ENCODE measurements around the gene VEPH1.
"Not testable (repeated sequence)": the region's sequence is repeated elsewhere in the genome, so short reads cannot be mapped to it uniquely, and the experiment has no call there.

The VEPH1 gene

DNA sequence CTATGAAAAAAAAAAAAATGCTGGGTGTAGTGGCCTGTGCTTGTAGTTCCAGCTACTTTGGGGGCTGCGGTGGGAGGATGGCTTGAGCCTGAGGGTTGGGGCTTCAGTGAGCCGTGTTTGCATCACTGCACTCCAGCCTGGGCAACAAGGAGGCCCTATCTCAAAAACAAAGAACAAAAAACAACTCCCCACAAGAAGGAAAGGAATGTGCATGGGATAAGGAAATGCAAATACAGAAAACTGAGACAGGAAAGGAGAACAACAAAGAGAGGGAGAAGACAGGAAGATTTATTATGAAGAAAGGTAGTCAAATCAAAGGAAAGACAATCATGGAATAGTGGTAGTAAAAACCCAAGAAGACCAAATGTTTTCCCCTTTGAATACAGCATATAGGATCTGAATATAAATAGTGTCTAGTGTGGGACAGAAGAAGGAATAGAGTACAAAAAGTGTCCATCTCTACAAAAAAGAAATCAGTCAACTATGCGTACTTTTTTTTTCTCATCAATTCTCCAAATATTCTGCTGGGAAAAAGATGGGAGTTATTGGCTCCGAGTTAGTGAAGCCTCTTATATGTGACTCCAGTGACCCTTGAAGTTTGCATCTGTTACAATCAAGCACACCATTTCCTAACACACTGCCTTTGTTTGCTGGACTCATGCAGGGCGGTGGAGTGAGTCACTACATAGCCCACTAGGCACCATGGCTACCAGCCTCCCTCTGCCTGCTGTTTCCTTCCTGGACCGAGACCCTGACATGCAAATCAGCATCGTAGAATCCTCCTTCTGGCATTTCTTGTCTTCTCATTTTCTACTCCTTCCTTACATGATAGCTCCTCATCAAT, 167.8 kb downstream of the VEPH1 start:
- peak; percentile 63 for DNase-seq

DNA sequence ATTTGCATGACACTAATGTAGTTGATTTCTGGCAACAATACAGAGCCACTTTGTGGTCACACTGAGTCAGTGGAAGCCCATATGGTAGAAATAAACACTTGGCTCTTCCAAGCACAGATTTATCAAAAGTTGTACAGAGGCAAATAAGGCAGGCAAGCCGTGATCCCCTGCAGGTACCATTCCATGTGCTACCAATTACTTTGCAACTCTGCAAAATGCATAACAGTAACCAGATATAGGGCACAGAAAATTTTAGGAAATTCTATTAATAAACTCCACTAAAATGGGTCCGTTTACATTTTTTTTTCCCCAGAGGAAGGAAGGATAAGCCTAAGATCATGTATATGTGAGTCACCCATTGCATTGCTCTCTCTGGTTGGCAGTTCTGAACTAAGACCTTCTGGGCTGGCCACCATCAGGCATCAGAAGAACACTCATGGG, 169.6 kb downstream of the VEPH1 start:
- peak; percentile 98 for DNase-seq

DNA sequence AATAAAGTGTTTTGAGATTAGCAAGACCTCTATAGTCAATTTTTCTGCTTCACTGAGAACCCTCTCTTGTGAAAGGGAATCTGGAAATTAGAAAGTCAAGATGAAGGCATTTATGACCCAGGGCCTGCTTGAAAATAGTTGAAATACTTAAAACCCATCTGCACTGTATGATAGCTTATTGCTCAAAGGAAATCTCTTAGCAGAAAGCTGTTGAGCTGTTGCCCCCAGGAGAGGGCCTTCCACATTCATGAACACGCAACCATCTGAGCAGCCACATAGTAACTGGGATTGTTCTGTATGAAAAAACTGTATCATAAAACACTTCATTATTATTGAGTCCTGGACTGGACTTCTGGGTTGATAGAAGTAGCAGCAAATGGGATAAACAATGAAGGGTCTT, 173.0 kb downstream of the VEPH1 start:
- peak; percentile 84 for DNase-seq

DNA sequence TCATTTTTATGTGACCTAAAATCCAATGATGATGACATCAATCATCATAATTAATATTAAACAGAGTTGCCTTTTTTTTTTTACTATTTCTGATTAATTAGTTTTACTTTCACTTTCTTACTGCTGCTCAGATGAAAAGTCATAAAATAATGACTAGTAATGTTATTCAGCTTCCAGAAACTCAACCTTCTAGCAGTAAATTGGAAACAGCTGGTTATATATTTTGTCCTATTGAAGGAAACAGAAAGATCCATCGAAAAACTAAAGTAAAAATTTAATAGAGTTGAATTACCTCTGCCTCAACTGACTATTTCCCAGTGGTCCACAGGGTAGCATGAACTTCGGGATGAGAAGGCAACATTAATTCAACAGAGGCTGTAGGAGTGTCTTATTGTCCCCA, 173.7 kb downstream of the VEPH1 start:
- peak; percentile 58 for DNase-seq

DNA sequence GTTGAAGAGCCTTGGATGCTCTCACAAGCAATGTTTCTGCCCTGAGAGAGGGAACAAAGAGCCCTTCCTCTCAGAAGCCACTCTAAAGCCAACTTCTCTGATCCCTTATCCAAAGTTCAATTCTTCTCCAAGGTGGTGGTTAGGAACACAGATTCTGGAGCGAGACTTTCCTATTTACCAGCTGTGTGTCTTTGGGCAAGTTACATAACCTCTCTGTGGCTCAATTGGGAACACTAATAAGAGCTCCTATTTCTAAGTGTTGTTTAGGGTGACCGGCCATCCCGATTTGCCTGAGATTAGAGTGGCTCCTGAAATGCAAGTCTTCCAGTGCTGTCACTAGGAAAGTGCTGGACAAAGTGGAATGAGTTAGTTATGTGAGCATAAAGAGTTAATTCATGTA, 175.4 kb downstream of the VEPH1 start:
- DNase-seq = no peak

DNA sequence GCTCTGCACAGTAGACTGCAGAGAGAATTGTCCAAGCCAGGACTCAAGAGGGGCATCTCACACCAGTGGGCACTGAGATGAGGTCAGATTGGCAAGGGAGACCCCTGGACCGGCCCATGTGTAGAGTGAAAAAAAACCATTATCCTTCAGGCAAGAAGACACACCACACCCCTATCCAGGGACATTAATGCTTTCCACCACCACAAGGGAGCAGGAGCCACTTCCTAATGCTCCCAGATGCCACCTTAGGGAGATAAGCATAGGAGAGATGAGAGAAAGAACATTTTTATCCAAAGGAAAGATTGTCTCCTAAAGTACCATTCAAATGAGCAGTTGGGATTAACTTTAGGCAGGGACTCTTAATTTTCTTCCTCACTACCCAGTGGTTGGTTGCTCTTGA, 176.2 kb downstream of the VEPH1 start:
- no peak for DNase-seq

DNA sequence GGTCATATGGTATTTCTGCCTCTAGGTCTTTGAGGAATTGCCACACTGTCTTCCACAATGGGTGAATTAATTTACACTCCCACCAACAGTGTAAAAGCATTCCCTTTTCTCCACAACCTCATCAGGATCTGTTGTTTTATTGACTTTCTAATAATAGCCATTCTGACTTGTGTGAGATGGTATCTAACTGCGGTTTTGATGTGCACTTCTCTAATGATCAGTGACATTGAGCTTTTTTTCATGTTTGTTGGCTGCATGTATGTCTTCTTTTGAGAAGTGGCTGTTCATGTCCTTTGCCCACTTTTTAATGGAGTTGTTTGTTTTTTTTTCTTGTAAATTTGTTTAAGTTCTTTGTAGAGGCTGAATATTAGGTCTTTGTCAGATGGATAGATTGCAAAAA, 178.3 kb downstream of the VEPH1 start:
- DNase-seq = not testable (repeated sequence)

DNA sequence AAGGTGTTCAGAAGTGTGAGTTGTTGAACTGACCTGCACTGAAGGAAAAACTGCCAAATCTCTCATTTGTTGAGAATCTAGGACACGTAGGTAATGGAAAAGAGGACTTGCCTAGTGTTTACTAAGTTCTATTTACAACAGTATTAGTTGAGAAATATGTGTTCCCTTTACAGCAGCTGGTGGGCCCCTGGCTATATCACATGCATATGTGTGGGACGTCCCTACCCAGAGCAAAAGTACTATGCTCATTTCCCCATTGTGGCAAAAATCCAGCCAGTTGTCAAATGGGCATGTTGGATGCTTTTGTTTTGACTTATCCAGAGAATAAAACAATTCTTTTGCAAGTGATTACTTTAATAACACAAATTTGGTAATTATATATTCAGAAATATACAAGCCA, 179.9 kb downstream of the VEPH1 start:
- no peak for DNase-seq

DNA sequence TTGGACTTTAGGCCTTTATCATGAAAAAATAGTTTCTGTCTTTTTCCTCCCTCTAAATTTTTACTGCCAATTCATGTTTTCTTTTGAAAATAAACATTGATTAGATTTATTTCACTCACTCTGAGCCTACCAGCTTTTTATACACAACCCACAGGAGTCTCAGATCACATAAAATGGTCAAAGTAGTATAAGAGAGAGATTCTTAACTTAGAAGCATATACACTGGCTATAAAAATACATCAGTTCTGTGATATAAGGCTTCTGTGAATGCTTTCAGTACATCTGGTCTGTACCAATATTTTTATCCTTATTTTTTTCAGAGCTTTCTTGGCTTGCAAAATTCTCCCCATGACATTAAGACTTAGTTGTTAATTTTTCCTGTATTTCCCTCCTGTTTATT, 183.5 kb downstream of the VEPH1 start:
- no peak for DNase-seq

DNA sequence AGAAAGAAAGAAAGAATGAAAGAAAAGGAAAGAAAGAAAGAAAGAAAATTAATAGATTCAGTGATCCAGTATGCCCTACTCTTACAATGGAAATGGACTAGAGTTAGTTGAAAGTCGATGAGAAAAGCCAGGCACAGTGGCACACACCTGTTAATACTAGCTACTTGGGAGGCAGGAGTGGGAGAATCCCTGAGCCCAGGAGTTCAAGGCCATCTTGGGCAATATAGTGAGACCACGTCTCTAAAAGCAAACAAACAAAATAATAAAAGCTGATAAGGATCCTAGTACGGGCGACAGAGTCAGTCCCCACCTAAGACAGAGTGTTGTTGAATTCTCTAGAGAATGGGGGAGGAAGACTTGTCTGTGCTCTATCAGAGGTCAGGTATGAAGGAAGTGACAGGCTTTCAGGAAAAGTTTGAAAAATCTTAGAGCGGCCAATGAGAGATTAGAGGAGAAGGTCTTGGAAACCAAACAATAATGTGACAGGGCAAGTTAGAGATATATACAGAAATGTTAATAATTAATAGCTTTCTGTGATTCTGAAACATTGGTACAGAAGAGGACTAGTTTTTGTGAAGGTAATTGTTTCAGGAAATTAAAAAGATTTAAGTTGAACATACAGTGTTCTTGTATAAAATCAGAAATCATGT, 184.5 kb downstream of the VEPH1 start:
- DNase-seq = no peak

DNA sequence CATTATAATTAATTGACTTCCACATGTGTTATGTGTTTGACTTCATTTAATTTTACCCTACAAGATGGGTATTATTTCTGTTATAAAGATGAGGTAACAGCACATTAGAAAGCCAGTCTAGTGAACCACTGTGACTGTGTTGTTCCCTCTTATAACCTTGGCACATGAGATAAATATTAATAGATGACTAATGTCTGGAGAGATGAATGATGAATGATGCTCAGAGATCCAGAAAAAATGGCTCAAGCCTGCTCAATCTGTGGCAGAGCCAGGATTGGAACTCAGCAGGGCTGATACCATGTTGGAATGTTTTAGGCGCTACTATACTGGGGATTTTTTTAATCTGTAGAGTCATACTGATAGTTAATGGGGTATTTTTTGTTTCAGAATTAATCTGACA, 185.3 kb downstream of the VEPH1 start:
- no peak for DNase-seq

DNA sequence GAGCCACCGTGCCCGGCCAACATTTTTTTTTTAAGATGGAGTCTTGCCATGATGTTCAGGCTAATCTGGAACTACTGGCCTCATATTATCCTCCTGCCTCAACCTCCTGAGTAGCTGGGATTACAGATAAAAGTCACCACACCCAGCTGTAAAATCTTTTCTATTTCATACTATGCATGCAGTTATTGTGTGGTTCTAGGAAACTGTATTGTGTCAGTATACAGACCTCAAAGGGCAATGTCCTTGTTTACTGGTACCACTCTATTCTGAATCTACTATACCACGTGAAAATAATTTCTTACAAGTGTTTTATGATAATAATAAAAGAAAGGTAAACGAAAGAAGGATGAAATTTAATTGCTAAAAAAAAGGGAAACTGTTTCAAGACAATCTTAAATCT, 190.0 kb downstream of the VEPH1 start:
- no peak for DNase-seq

DNA sequence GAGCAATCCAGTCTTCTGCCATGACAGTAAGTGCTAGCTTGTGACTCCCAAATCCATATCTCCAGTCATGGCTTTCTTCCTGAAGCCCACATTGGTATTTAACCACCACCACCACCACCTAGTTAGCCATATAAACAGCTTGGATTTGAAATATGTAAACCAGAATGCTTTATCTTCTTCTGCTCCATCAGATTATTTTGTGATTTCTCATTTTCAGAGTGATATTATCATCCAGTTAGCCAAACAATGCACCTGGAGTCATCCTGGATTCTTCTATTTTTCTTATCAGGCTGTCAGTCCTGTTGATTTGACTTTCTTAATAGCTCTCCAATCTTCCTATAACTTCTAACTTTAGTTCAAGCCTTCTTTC, 190.9 kb downstream of the VEPH1 start:
- DNase-seq = no peak

DNA sequence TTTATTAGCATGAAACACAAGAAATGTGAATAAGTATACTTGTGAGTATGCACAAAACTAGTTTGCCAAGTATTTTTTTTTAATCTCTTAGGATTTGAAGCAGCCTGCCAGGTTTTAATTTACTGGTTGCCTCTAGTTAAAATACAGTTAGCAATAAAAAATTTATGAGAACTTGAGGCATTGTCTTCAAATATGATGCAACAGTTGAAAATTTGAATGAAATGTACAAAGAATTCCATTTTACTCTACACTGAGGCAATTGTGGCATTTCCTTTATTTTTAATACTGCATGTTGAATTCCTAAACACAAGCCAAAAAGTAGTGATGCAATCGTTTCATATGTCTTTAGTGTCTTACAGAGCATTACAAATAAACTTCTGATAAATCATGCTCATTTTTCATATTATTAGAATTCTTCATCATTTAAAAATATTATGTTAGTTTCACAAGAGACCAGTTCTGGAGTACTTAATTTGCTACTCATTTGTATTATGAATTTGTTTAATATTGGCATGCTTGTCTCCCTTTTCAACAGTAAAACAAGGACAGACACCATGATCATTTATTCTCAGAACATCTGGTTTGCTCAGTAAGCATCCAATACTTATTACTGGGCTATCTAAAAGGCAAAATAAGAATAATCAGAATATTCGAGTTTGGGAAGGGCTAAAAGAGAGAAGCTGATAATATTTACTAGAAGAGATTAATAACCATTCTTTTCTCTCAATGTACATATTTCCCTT, 191.4 kb downstream of the VEPH1 start:
- DNase-seq = peak; percentile 96

DNA sequence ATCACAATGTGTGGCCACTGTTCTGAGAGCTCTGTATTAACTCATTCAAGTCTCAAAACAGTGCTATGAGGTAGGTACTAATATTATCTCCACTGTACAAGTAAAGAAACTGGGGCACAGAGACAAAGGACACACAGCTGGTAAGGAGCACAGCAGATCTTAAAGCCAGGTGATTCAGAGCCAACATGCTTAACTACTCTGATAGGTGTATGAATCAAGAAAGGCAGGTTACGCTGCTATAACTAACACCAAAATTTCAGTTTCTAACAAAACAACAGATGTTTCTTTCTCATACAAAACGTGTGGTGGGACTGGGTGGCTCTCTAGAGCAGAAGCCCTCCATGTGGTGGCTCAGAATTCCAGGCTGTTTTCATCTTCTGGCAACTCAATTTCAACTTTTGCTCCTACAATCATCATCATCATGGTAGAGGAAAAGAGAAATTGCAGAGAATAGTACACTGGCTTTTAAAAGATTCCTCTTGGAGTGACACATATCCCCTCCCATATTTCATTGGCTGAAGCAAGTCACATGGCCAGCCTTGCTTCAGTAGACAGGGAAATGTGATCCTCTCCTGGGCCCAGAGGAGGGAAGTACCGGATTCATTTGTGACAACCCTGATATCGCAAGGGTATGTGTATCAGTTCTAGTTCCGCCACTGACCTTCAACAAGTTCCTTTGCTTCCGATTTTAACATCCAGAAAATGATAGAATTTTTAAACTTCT, 192.7 kb downstream of the VEPH1 start:
- DNase-seq = no peak

DNA sequence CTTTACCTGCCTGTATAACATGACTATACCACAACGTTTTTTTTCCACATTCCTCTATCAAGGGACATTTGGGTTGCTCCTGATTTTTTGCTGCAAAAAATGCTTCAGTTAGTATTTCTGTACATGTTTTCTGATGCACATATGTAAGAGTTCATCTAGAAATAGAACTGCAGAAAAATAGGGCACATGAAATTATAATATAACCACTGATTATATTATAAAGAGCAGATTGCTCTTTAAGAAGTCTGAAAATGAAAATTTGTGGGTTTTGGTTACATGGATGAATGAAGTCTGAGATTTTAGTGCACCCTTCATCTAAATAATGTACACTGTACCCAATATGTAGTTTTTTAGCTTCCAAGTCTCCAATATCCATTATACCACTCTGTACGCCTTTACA, 196.7 kb downstream of the VEPH1 start:
- DNase-seq = no peak

DNA sequence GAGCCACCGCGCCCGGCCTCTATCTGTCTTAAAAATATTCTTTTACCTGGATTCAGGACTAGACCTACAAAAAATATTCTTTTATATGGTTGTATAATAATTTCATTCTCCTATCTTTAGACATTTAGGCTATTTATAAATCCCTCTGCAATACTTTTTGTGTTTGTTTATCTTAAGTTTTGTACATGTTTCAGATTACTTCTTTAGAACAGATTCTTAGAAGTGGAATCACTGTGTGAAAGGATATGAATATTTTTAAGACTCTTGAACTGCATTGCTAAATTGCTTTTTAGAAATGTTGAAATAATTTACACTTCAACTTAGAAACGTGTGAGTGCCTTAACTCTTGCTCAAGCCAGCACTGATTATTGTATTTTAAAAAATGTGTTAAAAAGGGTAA, 197.8 kb downstream of the VEPH1 start:
- DNase-seq = no peak

DNA sequence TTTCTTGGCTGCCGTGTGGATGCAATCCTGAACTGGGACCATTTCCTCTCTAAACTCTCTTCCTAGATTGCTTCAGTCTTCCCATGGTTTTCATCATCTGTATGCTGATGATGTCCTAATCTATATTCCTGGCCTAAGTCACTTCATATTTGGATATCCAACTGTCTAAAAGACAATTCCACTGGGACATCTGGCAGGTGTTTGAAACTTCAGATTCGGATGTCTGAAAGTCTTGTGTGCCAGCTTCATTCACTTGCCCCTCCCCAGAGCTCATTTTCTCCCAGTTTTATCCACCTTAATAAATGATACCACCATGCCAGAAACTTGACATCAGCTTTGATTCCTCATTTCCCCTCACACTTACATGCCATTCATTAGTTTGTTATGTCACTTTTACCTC, 201.5 kb downstream of the VEPH1 start:
- no peak for DNase-seq

DNA sequence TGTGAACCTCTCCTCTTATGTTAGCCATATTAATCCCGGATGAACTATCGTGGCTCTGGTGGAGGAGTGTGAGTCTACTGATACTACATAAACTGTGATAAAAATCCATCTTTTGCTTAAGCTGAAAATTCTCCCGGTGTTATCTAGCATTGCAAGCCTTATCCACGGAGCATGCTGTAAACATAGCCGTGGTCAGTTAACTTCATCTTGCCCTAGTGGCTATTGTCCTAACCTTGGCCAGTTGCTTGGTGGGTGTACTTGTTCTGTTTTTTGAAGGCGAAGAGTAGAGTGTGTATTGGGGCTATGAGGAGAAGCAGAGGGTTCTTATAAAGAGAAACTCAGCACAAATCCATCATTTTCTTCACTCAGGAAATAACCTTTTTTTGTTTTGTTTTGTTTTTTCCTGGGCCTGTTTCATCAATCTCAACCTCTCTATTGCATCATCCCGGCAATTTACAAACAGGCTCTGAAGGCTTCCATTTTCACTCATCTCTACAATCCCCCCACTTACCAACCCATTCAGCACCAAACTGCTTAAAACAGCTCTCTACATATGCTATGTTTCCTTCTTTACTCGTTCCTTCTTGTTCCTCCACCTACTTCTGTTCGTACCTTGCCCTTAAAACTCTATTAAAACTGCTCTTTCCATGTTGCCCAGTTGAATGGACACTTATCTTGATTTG, 202.1 kb downstream of the VEPH1 start:
- no peak for DNase-seq

DNA sequence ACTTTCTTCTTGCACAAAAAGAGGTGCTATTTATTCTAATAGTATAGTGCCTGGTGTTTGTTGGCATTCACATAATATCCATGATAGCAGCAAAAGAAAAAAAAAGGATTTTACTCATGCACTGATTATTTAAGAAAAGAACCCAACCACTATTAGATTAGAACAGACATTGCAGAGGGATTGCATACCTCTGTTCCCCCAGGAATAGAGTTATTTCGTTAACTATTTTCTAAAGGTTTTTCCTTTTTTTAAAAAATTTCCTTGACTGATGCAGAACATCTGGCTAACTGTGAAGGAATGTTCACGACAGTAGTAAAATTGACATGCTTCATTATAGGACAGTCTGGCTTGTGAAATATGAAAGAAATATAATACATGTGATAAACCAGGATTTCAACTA, 203.1 kb downstream of the VEPH1 start:
- peak; percentile 83 for DNase-seq

DNA sequence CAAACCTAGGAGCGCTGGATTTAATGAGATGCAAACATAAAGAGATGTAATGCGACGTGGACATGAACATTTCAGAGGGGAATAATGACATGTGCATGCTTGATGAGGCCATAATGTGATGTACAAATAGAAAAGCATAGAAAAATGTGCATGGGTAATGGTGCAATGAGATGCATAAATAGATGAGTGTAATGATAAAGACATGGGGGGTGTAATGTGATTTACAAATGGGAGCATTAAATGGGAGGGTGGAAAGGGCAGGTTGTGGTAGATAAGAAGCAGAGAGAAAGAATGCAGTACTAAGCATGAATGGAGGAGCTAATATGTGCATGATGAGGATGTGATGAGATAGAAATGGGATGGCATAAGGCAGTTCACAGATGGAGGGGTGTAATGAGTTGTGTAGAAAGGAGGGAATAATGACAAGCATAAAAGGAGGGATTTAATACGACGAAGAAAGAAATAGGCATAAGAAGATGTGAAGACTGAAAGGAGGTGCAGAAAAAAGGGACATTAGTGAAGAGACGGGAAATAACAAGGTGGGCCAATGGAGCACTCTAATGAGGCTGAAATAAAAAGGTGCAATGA, 205.8 kb downstream of the VEPH1 start:
- no peak for DNase-seq

DNA sequence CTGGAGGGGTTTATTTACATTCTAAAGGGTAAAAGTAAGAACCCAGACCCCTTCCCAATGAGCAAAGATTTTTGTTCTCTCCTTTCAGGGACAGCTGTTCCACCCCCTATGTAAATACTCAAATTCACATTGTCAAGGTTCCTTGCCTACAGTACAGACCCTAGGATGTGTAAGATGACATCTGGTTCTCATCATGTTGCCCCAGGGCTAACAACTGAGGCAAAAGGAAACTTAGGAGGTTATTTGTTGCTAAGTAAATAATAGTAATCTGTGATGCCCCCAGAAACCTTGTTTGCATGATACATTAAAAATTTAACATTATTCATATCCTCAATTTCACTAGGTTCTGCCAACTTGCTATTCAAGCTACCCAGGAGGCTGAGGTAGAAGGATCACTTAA, 208.3 kb downstream of the VEPH1 start:
- DNase-seq = no peak

Data from fibroblast of skin of right quadriceps (primary cell).